ENCODE measurements around the gene KCND3.

DNA sequence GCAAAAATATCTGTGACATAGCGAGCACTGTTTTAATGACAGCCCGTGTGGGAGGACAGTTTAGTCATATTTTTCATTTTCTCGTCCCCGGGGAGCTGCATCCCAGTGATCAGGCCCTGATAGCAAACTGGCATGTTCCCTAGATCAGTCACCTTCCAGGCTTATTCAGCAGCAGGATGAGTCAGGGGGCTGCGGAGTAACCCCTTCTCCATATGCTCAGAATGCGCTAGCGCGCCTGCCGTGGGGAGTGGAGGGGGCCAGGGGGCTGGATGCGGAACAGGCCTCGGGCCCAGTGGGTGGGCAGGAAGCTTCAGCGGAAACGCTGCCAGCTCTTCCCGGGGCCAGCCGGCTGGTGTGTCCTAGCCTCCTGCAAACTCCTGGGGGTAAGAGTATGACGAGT lies 94.0 kb downstream of the KCND3 start:
- TF ChIP-seq, protein P1, sequence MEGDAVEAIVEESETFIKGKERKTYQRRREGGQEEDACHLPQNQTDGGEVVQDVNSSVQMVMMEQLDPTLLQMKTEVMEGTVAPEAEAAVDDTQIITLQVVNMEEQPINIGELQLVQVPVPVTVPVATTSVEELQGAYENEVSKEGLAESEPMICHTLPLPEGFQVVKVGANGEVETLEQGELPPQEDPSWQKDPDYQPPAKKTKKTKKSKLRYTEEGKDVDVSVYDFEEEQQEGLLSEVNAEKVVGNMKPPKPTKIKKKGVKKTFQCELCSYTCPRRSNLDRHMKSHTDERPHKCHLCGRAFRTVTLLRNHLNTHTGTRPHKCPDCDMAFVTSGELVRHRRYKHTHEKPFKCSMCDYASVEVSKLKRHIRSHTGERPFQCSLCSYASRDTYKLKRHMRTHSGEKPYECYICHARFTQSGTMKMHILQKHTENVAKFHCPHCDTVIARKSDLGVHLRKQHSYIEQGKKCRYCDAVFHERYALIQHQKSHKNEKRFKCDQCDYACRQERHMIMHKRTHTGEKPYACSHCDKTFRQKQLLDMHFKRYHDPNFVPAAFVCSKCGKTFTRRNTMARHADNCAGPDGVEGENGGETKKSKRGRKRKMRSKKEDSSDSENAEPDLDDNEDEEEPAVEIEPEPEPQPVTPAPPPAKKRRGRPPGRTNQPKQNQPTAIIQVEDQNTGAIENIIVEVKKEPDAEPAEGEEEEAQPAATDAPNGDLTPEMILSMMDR (IDR thresholded peaks at IDR 0.05): no peak
- TF ChIP-seq POLR2A (IDR thresholded peaks at IDR 0.05) (no peak), POLR2AphosphoS5 (IDR thresholded peaks at IDR 0.05) (no peak)
